Activated naive CD8-positive, alpha-beta T cell treated with anti-CD3 and anti-CD28 coated beads, Interleukin-2, amount 10 ng/mL, durations not matched to agents 7 days and 5 days (primary cell): Measurements from ENCODE around the gene SHROOM3. TPM values are rescaled to one million over a fixed set of nuclear protein-coding genes. Genes with fewer than 3 reads are reported as not detected.

Source experiments
- ATAC-seq: fragments of 150-1000 bp; cut with Tn5 transposase; one replicate; pipeline ENCODE4 v1.10.0; 2021; ENCODE audit warnings: low read depth, moderate library complexity
- POLR2A ChIA-PET: fragments of 350-600 bp; sonication (Branson Sonifier 250); formaldehyde crosslinking; loops from one replicate; lab custom pipeline; 2021; ENCODE audit warnings: antibody characterized with exemption; lab: Charles Lee
- DNase-seq: peaks from one replicate; pipeline ENCODE4 v3.0.0; 2021
- H3K27ac Mint-ChIP-seq: one replicate; pipeline ENCODE4 v1.8.0; 2022; ENCODE audit warnings: mild to moderate bottlenecking, mixed read lengths
- H3K27me3 Mint-ChIP-seq: one replicate; pipeline ENCODE4 v1.8.0; 2022; ENCODE audit warnings: mild to moderate bottlenecking, moderate library complexity, mixed read lengths
- H3K36me3 Mint-ChIP-seq: one replicate; pipeline ENCODE4 v1.8.0; 2021; ENCODE audit warnings: mild to moderate bottlenecking, mixed read lengths
- H3K4me1 Mint-ChIP-seq: one replicate; pipeline ENCODE4 v1.8.0; 2021; ENCODE audit warnings: mixed read lengths
- H3K4me3 Mint-ChIP-seq: one replicate; pipeline ENCODE4 v1.8.0; 2022; ENCODE audit warnings: mild to moderate bottlenecking, moderate library complexity, mixed read lengths
- H3K9me3 Mint-ChIP-seq: one replicate; pipeline ENCODE4 v1.8.0; 2021; ENCODE audit warnings: mixed read lengths
- total RNA-seq, 2 experiments: library from RNA; stranded (reverse); gene quantifications; one replicate each; pipeline ENCODE4 v1.2.3, GENCODE V29; 2021

The SHROOM3 gene
- total RNA-seq, 2 experiments from 2014 or later = not detected

DNA sequence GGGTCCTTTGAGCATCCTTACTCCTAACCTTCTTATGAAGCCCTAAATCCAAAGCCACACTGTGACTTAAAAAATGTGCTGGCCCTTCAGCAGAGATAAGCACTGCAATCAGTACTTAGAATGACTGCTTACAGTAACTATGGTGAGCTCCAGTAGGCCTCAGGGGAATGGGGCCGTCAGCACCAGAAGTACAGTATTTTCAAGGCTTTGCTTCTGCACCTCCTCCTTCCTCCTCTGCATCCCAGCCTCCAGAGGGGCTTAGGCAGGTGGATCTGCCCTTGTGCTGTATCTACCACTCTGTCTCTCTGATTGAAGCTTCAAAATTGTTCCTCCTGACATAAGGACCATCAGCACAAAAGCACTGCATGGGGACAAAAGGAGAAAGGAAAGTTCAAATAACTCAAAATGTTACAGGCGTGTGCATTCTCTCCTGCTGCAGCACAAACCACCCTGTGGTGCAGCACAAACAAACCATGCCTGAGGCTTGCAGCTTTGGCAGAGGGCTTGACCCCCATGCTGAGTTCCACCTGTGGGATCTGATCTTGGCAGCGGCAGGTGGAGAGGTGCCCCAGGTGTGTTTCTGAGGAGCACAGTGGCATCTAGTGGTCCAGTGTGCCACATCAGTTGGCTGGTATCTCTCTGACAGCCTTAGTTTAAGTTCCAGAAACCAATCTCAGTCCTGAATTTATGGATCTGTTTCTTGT, 298.2 kb downstream of the SHROOM3 start:
- ATAC-seq (no peak), DNase-seq (no peak)
- H3K27ac Mint-ChIP-seq = no peak overlapping the region
- POLR2A ChIA-PET = no interaction called here
- H3K9me3 Mint-ChIP-seq = no peaks in the 10 kb centered on the region
- H3K27me3 Mint-ChIP-seq = peaks cover 22% of the 10 kb centered on the region
- no peaks in the 10 kb centered on the region for H3K36me3 Mint-ChIP-seq
- H3K4me3 Mint-ChIP-seq = no peak overlapping the region
- peaks cover 3% of the 10 kb centered on the region for H3K4me1 Mint-ChIP-seq

DNA sequence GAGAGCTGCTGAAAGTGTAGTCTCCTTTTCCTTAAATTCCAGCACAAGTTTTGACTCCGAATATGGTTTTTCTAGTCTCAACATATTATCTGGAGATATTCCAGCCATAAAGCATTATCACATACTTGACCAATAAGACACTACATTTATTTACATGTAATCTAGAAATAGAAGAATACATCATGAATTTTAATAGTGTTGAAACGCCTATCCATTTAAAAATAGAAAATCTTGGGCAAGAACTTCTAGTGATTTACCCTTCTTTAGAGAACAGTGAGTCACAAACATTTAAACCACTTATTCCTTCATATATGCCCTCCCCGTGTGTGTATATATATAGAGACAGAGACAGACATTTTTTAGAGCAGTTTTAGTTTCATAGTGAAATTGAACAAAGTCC, 301.4 kb downstream of the SHROOM3 start:
- H3K27ac Mint-ChIP-seq = no peak overlapping the region

DNA sequence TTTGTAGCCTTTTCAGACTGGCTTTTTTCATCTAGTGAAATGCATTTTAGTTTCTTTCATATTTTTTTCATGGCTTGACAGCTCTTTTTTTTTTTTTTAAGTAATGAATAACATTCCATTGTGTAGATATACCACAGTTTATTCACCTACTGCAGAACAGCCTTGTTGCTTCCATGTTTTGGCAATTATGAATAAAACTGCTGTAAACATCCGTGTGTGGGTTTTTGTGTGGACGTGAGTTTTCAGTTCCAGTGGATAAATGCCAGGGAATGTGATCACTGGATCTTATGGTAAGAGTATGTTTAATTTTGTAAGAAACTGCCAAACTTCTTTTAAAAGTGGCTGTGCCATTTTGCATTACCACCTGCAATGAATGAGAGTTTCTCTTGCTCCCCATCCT, 302.2 kb downstream of the SHROOM3 start:
- POLR2A ChIA-PET = no interaction called here
- Mint-ChIP-seq H3K4me3 (no peak overlapping the region), H3K4me1 (peaks cover 8% of the 10 kb centered on the region), H3K9me3 (no peaks in the 10 kb centered on the region), H3K27ac (no peak overlapping the region), H3K27me3 (peaks cover 8% of the 10 kb centered on the region), H3K36me3 (no peaks in the 10 kb centered on the region)
- no peak for DNase-seq
- ATAC-seq = no peak

More for the DNA sequence above, 301.4 kb downstream of the SHROOM3 start:
- POLR2A ChIA-PET = no interaction called here
- Mint-ChIP-seq H3K4me3 (no peak overlapping the region), H3K27me3 (peaks cover 12% of the 10 kb centered on the region), H3K9me3 (no peaks in the 10 kb centered on the region), H3K36me3 (no peaks in the 10 kb centered on the region), H3K4me1 (peaks cover 8% of the 10 kb centered on the region)
- ATAC-seq = no peak
- DNase-seq = no peak

DNA sequence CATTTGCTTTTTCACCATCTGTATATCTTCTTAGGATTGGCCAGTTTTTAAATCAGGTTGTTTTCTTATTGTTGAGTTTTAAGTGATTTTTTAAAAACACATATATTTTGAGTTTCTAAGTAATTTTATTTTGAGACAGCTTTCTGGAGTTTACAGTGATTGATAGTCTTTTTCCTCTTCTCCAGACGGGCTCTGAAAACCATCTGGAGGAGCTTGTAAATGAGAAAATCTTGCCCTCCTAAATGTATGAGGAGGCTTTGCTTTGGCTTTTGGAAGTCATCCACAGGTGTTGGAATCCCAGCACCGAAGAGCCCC, 302.7 kb downstream of the SHROOM3 start:
- peaks cover 8% of the 10 kb centered on the region for H3K27me3 Mint-ChIP-seq
- ATAC-seq = no peak
- H3K9me3 Mint-ChIP-seq = no peaks in the 10 kb centered on the region
- POLR2A ChIA-PET = no interaction called here
- DNase-seq = no peak
- no peak overlapping the region for H3K27ac Mint-ChIP-seq
- no peak overlapping the region for H3K4me3 Mint-ChIP-seq
- peaks cover 8% of the 10 kb centered on the region for H3K4me1 Mint-ChIP-seq
- H3K36me3 Mint-ChIP-seq = no peaks in the 10 kb centered on the region

DNA sequence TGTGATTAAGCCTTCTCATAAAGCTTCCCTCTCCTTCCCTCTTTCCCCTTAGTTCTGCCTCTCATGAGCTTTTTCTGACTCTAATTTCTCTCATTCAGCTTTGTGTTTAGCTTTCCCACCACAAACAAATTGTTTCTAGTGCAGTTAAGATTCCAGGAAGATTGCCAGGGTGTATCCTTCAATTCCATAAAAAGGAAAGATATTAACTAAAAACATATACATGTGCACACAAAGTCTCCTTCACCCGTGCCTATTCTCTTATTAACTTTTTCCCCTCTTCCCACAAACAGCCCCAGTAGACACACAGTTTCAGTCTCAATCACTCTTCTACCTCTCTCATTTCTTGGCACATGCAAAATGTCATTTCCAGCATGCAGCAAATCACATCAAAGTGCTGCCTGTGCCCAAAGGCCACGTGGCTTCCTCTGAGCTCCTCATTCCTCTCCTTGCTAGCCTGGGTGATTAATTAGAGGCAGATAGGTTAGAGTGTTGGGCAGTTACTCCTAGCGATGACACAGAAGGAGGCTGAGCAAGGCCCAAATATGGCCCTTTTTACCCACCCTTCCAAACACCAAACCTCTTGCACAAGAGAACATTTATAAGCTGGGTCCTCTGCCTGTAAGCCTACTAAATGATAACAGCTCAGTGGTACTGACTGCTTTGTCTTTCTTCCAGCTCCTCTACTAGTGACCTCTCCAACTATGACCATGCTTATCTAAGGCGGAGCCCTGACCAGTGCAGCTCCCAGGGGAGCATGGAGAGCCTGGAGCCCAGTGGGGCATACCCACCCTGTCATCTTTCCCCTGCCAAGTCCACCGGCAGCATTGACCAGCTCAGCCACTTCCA, 303.3 kb downstream of the SHROOM3 start:
- Mint-ChIP-seq H3K36me3 (no peaks in the 10 kb centered on the region), H3K4me3 (no peak overlapping the region), H3K9me3 (no peaks in the 10 kb centered on the region), H3K4me1 (peaks cover 8% of the 10 kb centered on the region), H3K27me3 (peaks cover 8% of the 10 kb centered on the region), H3K27ac (no peak overlapping the region)
- DNase-seq (no peak), ATAC-seq (no peak)
- POLR2A ChIA-PET = no interaction called here

DNA sequence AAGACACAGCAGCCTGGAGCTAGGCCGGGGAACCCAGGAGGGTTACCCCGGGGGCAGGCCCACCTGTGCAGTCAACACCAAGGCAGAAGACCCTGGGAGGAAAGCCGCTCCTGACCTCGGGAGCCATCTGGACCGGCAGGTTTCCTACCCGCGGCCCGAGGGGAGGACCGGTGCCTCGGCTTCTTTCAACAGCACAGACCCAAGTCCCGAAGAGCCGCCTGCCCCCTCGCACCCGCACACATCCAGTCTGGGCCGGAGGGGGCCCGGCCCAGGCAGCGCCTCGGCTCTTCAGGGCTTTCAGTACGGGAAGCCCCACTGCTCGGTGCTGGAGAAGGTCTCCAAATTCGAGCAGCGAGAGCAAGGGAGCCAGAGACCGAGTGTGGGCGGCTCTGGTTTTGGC, 305.2 kb downstream of the SHROOM3 start:
- Mint-ChIP-seq H3K36me3 (no peaks in the 10 kb centered on the region), H3K27ac (no peak overlapping the region), H3K4me3 (no peak overlapping the region), H3K27me3 (peaks cover 4% of the 10 kb centered on the region), H3K4me1 (peaks cover 8% of the 10 kb centered on the region), H3K9me3 (no peaks in the 10 kb centered on the region)
- POLR2A ChIA-PET = no interaction called here
- DNase-seq = no peak
- no peak for ATAC-seq

DNA sequence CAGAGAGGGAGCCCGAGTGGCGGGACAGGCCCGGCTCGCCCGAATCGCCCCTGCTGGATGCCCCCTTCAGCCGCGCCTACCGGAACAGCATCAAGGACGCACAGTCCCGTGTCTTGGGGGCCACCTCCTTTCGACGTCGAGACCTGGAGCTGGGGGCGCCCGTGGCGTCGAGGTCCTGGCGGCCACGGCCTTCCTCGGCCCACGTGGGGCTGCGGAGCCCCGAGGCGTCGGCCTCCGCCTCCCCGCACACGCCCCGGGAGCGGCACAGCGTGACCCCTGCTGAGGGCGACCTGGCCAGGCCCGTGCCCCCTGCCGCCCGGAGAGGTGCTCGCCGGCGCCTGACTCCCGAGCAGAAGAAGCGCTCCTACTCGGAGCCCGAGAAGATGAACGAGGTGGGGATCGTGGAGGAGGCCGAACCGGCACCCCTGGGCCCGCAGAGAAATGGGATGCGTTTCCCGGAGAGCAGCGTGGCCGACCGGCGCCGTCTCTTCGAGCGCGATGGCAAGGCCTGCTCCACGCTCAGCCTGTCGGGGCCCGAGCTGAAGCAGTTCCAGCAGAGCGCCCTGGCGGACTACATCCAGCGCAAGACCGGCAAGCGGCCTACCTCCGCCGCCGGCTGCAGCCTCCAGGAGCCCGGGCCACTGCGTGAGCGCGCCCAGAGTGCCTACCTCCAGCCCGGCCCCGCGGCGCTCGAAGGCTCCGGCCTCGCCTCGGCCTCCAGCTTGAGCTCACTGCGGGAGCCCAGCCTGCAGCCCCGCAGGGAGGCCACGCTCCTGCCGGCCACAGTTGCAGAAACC, 306.0 kb downstream of the SHROOM3 start:
- Mint-ChIP-seq H3K36me3 (no peaks in the 10 kb centered on the region), H3K27me3 (peaks cover 4% of the 10 kb centered on the region), H3K9me3 (no peaks in the 10 kb centered on the region), H3K4me3 (no peak overlapping the region), H3K27ac (no peak overlapping the region), H3K4me1 (peaks cover 8% of the 10 kb centered on the region)
- ATAC-seq (no peak), DNase-seq (no peak)
- POLR2A ChIA-PET = no interaction called here

DNA sequence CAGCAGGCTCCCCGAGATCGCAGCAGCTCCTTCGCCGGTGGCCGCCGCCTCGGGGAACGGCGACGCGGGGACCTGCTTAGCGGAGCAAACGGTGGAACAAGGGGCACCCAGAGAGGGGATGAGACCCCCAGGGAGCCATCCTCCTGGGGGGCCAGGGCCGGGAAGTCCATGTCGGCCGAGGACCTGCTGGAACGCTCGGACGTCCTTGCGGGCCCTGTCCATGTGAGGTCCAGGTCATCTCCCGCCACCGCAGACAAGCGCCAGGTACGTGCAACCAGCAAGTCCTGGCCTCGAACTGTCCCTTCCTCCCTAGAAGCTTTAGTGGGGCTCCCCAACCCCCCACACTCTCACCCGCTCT, 306.6 kb downstream of the SHROOM3 start:
- H3K4me3 Mint-ChIP-seq = no peak overlapping the region
- no peak for DNase-seq
- POLR2A ChIA-PET = no interaction called here

DNA sequence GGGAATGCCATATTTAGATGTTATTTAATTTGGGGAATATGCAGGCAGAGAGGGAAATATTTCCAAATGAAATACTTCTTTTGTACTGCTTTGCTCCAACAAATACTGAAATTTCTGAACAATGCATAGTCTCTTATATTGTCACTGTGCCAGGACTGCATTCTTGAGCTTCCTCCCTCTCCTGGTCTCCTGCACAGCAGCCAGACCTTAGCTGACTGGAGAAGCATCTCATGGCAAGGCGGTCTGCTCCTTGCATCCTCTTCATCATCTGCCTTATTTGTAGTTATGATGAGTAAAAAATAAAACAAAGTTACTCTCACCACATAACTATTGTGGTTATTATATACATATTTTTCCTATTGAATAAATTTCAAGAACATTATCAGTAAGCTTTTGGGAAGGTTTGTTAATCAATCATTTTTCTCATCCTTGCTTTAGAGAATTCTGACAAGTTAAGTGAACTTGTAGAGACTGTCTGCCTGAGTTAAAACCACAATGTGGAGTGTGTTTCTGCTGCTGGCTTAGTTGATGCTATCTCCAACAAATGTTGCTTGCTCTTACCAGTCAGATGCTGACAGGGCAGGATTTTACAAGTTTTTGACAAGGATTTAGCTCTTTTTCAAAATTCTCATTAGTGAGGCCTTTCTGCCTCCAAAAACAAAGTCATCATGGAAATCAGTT, 309.4 kb downstream of the SHROOM3 start:
- DNase-seq (no peak), ATAC-seq (no peak)
- H3K27me3 Mint-ChIP-seq = peaks cover 2% of the 10 kb centered on the region
- no peaks in the 10 kb centered on the region for H3K36me3 Mint-ChIP-seq
- H3K9me3 Mint-ChIP-seq = no peaks in the 10 kb centered on the region
- H3K27ac Mint-ChIP-seq = no peak overlapping the region
- no peak overlapping the region for H3K4me3 Mint-ChIP-seq
- POLR2A ChIA-PET = no interaction called here
- no peaks in the 10 kb centered on the region for H3K4me1 Mint-ChIP-seq

More for the DNA sequence above, 306.6 kb downstream of the SHROOM3 start:
- ATAC-seq = no peak
- peaks cover 8% of the 10 kb centered on the region for H3K4me1 Mint-ChIP-seq
- no peaks in the 10 kb centered on the region for H3K36me3 Mint-ChIP-seq
- peaks cover 4% of the 10 kb centered on the region for H3K27me3 Mint-ChIP-seq
- no peak overlapping the region for H3K27ac Mint-ChIP-seq
- no peaks in the 10 kb centered on the region for H3K9me3 Mint-ChIP-seq

DNA sequence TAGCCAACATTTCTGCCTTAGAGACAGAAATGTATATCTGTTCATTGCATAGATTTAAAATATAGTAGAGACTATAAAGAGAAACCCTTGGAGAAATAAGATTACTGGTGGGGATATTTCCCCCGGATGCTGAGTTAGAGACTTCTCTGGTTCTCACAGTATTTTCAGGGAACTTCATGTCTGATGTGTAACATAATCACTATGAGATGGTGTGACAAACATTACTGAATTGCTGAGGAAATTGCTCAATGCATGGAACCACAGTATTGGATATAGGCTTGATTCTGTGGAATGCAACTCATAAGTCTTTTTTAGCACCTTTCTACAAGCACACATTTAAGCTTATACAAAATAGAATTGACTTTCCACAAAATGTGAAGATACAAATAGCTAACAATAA, 310.2 kb downstream of the SHROOM3 start:
- POLR2A ChIA-PET = no interaction called here
- H3K27ac Mint-ChIP-seq = no peak overlapping the region
- H3K36me3 Mint-ChIP-seq = no peaks in the 10 kb centered on the region
- H3K4me3 Mint-ChIP-seq = no peak overlapping the region
- DNase-seq = no peak
- peaks cover 9% of the 10 kb centered on the region for H3K27me3 Mint-ChIP-seq
- no peaks in the 10 kb centered on the region for H3K4me1 Mint-ChIP-seq
- H3K9me3 Mint-ChIP-seq = no peaks in the 10 kb centered on the region
- ATAC-seq = no peak

DNA sequence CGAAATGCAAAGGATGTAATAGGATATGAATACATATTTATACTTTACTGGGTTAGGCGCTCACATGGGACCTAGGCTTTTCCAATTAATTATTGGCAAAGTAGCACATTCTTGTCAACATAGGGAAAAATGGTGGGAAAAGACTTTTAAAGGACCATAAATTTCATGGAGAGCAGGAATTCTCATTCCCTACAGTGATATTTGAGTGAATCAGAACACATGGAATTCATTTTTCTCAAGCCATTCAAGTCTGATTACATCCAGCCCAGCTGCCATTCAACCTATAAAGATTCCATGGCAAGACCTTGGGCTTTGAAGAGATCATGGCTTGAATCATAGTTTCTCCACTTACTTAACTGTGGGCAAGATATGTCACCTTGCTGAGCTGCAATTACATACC, 312.5 kb downstream of the SHROOM3 start:
- no peak overlapping the region for H3K4me3 Mint-ChIP-seq
- no peak for DNase-seq
- H3K27me3 Mint-ChIP-seq = peaks cover 15% of the 10 kb centered on the region
- no peak for ATAC-seq
- H3K27ac Mint-ChIP-seq = no peak overlapping the region
- no peaks in the 10 kb centered on the region for H3K36me3 Mint-ChIP-seq
- H3K4me1 Mint-ChIP-seq = no peaks in the 10 kb centered on the region
- POLR2A ChIA-PET = no interaction called here
- peaks cover 1% of the 10 kb centered on the region for H3K9me3 Mint-ChIP-seq

DNA sequence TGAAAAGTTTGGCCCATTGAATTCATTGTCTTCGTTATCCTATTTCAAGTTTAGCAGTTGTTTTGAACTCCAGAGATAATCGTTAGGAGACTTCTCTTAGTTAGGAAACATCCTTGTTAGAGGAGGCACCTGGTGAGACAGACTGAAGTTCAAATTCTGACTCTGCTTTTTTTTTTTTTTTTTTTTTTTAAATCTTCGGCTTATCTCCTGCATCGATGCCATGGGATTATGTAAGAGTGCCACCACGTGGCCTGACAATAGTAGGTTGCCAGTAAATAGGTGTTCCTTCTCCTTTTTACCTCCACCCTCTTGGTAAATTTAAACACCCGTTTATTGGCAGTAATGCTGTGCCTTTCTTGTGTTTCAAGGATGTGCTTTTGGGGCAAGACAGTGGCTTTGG, 313.6 kb downstream of the SHROOM3 start:
- POLR2A ChIA-PET = no interaction called here
- Mint-ChIP-seq H3K4me3 (no peak overlapping the region), H3K9me3 (peaks cover 1% of the 10 kb centered on the region), H3K4me1 (peaks cover 2% of the 10 kb centered on the region), H3K27ac (no peak overlapping the region), H3K36me3 (no peaks in the 10 kb centered on the region), H3K27me3 (peaks cover 15% of the 10 kb centered on the region)
- peak; percentile 50 for ATAC-seq
- no peak for DNase-seq

DNA sequence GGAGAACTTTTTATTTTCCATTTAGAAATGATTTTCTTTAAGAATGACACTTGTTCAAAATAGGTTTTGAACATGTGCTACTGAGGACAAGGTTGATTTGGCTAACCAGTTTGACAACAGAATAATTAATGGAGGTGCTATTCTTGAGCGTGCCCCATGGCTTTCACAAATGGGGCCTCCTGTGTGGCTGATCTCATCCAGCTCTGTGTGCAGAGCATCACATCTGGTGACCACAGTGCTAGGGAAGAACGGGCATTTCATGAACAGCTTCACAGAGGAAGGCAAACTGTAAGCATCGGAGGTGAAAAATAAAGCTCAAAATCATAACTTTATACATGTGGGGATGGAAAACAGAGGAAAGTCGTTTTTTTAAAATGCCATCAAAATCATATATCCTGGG, 314.3 kb downstream of the SHROOM3 start:
- POLR2A ChIA-PET = no interaction called here
- Mint-ChIP-seq H3K9me3 (peaks cover 1% of the 10 kb centered on the region), H3K27me3 (peaks cover 15% of the 10 kb centered on the region), H3K4me3 (no peak overlapping the region), H3K27ac (no peak overlapping the region), H3K4me1 (peaks cover 2% of the 10 kb centered on the region), H3K36me3 (no peaks in the 10 kb centered on the region)
- ATAC-seq (no peak), DNase-seq (no peak)
